Lung (tissue), 12 donors: Measurements from ENCODE around the gene CD300LB. TPM values are rescaled to one million over a fixed set of nuclear protein-coding genes. Genes with fewer than 3 reads are reported as not detected.

Experiments
- ATAC-seq: fragments of 200-7000 bp; cut with Tn5 transposase; one replicate; pipeline ENCODE4 v1.9.1; 2020; ENCODE audit warnings: moderate number of reproducible peaks; ENCODE audit not compliant: insufficient read depth, low FRiP score
- DNase-seq, 3 donors: peaks; one replicate each; pipeline ENCODE4 v3.0.0-alpha.2; 2013 to 2017
- H3K27ac ChIP-seq, 2 donors: one replicate each; pipeline ENCODE4 v1.5.1; 2013; ENCODE audit warnings: mild to moderate bottlenecking in 2 of 2, moderate library complexity in 2 of 2, control low read depth in 1 of 2, inconsistent platforms in 1 of 2, low read depth in 1 of 2, low read length in 1 of 2
- H3K27me3 ChIP-seq, 3 donors: one replicate each; pipeline ENCODE4 v1.5.1; 2013; ENCODE audit warnings: low read length in 2 of 3; ENCODE audit not compliant: control insufficient read depth in 3 of 3, insufficient read depth in 3 of 3
- H3K36me3 ChIP-seq, 4 donors: one replicate each; pipeline ENCODE4 v1.5.1; 2013; ENCODE audit warnings: low read length in 4 of 4, mild to moderate bottlenecking in 1 of 4, moderate library complexity in 1 of 4; ENCODE audit not compliant: control insufficient read depth in 4 of 4, insufficient read depth in 4 of 4
- H3K4me1 ChIP-seq, 5 donors: one replicate each; pipeline ENCODE4 v1.5.1; 2013; ENCODE audit warnings: low read length in 5 of 5, mild to moderate bottlenecking in 2 of 5, moderate library complexity in 1 of 5; ENCODE audit not compliant: control insufficient read depth in 5 of 5, insufficient read depth in 5 of 5
- H3K4me3 ChIP-seq: one replicate; pipeline ENCODE4 v1.5.1; 2013; ENCODE audit warnings: mild to moderate bottlenecking, control low read depth, moderate library complexity
- H3K9ac ChIP-seq, 2 donors: one replicate each; pipeline ENCODE4 v1.5.1; 2013; ENCODE audit warnings: low read length in 2 of 2, control low read depth in 1 of 2; ENCODE audit not compliant: insufficient read depth in 1 of 2
- H3K9me3 ChIP-seq, 4 donors: one replicate each; pipeline ENCODE4 v1.5.1; 2013; ENCODE audit warnings: low read length in 3 of 4, mild to moderate bottlenecking in 1 of 4, moderate library complexity in 1 of 4; ENCODE audit not compliant: control insufficient read depth in 4 of 4, insufficient read depth in 3 of 4
- CTCF ChIP-seq: IDR thresholded peaks from 2 replicates; pipeline ENCODE4 v1.5.1; 2012; ENCODE audit warnings: mild to moderate bottlenecking; ENCODE audit errors: control extremely low read depth, extremely low read depth
- WGBS, 2 donors: extraction: QIAGEN DNeasy Blood & Tissue Kit; methylation state at CpG; one replicate each; pipeline ENCODE4 v1.1.7; 2013; 5-methylcytosine and 5-hydroxymethylcytosine counted together
- polyA plus RNA-seq, 2 donors: library from polyadenylated mRNA; stranded (reverse); fragments of 200-250 nt; gene quantifications; one replicate each; pipeline ENCODE4 v1.2.1, GENCODE V29; 2013
- total RNA-seq, 2 donors: library from RNA; depleted of rRNA in 1 of 2; stranded (reverse); fragments of >200 nt in 1 of 2; gene quantifications; one replicate each; pipeline ENCODE4 v1.2.1, GENCODE V29; 2014 to 2021
- donor health status: control.
- donor health status: control.
- donor health status: Bipolar disorder and iron deficiency.
- donor health status: healthy.
- donor health status: DM: yes; HTN: yes; CAD: no.

CD300LB gene
- total and polyA plus RNA-seq, 4 donors: 0.82 to 1.8 (median 1.3) TPM

GRCh38 chr17:74543406-74543805 is 12.1 kb upstream of the CD300LB start:
- WGBS, 2 donors: 78 to 86% methylated on average over 13 to 14 of the region's 14 CpGs

GRCh38 chr17:74542727-74543383 is 11.6 kb upstream of the CD300LB start:
- Histone ChIP-seq H3K9me3 (no peaks in the 10 kb centered on the region), H3K4me1 (no peaks in the 10 kb centered on the region), H3K27ac (no peak overlapping the region), H3K4me3 (no peak overlapping the region), H3K27me3 (peaks cover 0 to 2% (median 0%) of the 10 kb centered on the region in 3 donors), H3K36me3 (no peaks in the 10 kb centered on the region), H3K9ac (no peak overlapping the region)
- DNase-seq: no peak
- 89 to 92% methylated on average over 17 of the region's 17 CpGs for WGBS, 2 donors
- no peak for TF ChIP-seq CTCF
- no peak for ATAC-seq

More at GRCh38 chr17:74543406-74543805, 12.1 kb upstream of the CD300LB start:
- Histone ChIP-seq H3K9me3 (no peaks in the 10 kb centered on the region), H3K9ac (no peak overlapping the region), H3K4me3 (no peak overlapping the region), H3K27me3 (peaks cover 0 to 2% (median 0%) of the 10 kb centered on the region in 3 donors), H3K36me3 (no peaks in the 10 kb centered on the region), H3K27ac (no peak overlapping the region), H3K4me1 (no peaks in the 10 kb centered on the region)
- no peak for TF ChIP-seq CTCF
- DNase-seq (no peak), ATAC-seq (no peak)

GRCh38 chr17:74542166-74542565 is 10.9 kb upstream of the CD300LB start:
- WGBS, 2 donors: 85 to 90% methylated on average over 5 of the region's 5 CpGs
- DNase-seq (no peak), ATAC-seq (no peak)
- H3K9me3 ChIP-seq: no peaks in the 10 kb centered on the region
- H3K4me3 ChIP-seq: no peak overlapping the region
- no peak for TF ChIP-seq CTCF
- peaks cover 0 to 6% (median 0%) of the 10 kb centered on the region in 3 donors for H3K27me3 ChIP-seq
- no peak overlapping the region for H3K9ac ChIP-seq
- no peaks in the 10 kb centered on the region for H3K4me1 ChIP-seq
- no peak overlapping the region for H3K27ac ChIP-seq
- H3K36me3 ChIP-seq: no peaks in the 10 kb centered on the region
